GM12878 (cell line): ENCODE results near the gene ANKRD31. TPM values are rescaled to one million over a fixed set of nuclear protein-coding genes. Genes with fewer than 3 reads are reported as not detected.
"Not testable (repeated sequence)": the region's sequence is repeated elsewhere in the genome, so short reads cannot be mapped to it uniquely, and the experiment has no call there.

Experiments
- ATAC-seq: fragments of 200-7000 bp; cut with Tn5 transposase; 3 replicates; pipeline ENCODE4 v1.9.1; 2020; ENCODE audit warnings: mild to moderate bottlenecking, moderate library complexity
- BruUV-seq: library from RNA; stranded (reverse); fragments of 400-500 nt; replicated peaks from 2 replicates; lab custom pipeline; 2021; lab: Mats Ljungman, UMichigan
- CTCF ChIA-PET: fragments of 300-600 bp; sonication (Branson Sonifier 250); formaldehyde crosslinking; extraction: SDS; loops from one replicate; lab custom pipeline; 2021; ENCODE audit warnings: inconsistent platforms; lab: Yijun Ruan, JAX
- POLR2A ChIA-PET: fragments of 350-600 bp; formaldehyde crosslinking; extraction: SDS; loops from one replicate; lab custom pipeline; 2021; ENCODE audit warnings: inconsistent platforms; lab: Charles Lee
- RAD21 ChIA-PET: fragments of 300-600 bp; sonication (Branson Sonifier 250); formaldehyde crosslinking; loops from one replicate; lab custom pipeline; 2023; ENCODE audit warnings: antibody characterized with exemption; ENCODE audit not compliant: unreplicated experiment; lab: Charles Lee
- SMC1A ChIA-PET: fragments of 300-600 bp; sonication (Branson Sonifier 250); formaldehyde crosslinking; loops from one replicate; lab custom pipeline; 2023; ENCODE audit not compliant: unreplicated experiment, uncharacterized antibody; lab: Charles Lee
- DNase-seq: peaks from one replicate; pipeline ENCODE4 v3.0.0-alpha.2; 2011; ENCODE audit warnings: low read depth, low spot score
- FAIRE-seq: peaks from 3 replicates; lab custom pipeline; 2011; peaks lifted over from hg19 to GRCh38; lab: Jason Lieb, UNC
- H2AFZ ChIP-seq: 2 replicates; pipeline ENCODE4 v1.6.0; 2011; ENCODE audit warnings: low read depth, low read length, control low read depth; ENCODE audit not compliant: control insufficient read depth
- H3K27ac ChIP-seq: 2 replicates; pipeline ENCODE4 v1.5.1; 2011; ENCODE audit warnings: control low read depth; ENCODE audit not compliant: control insufficient read depth, insufficient read depth
- H3K27me3 ChIP-seq, 2 experiments: replicated peaks in 1 of 2; 2 replicates each; pipeline versions ENCODE4 v1.6.0 to v1.6.1; 2011; ENCODE audit warnings: low read length in 1 of 2; ENCODE audit not compliant: control insufficient read depth in 2 of 2, insufficient read depth in 2 of 2
- H3K36me3 ChIP-seq, 2 experiments: 2 replicates each; pipeline ENCODE4 v1.5.1; 2011; ENCODE audit warnings: low read length in 1 of 2; ENCODE audit not compliant: control insufficient read depth in 2 of 2, insufficient read depth in 2 of 2
- H3K4me1 ChIP-seq: 2 replicates; pipeline ENCODE4 v1.6.1; 2011; ENCODE audit warnings: mild to moderate bottlenecking, low read length, moderate library complexity, mixed read lengths; ENCODE audit not compliant: control insufficient read depth, insufficient read depth
- H3K4me2 ChIP-seq: 2 replicates; pipeline ENCODE4 v1.6.0; 2011; ENCODE audit warnings: control low read depth; ENCODE audit not compliant: control insufficient read depth, insufficient read depth
- H3K4me3 ChIP-seq: fragments of 200-600 bp; sonication (generic); 2 replicates; pipeline ENCODE4 v1.5.1; 2016
- H3K79me2 ChIP-seq: 2 replicates; pipeline ENCODE4 v1.6.0; 2011; ENCODE audit warnings: low read length; ENCODE audit not compliant: control insufficient read depth, insufficient read depth
- H3K9ac ChIP-seq: 2 replicates; pipeline ENCODE4 v1.8.0; 2011; ENCODE audit warnings: low read length, control low read depth, mixed read lengths; ENCODE audit not compliant: control insufficient read depth, insufficient read depth
- H3K9me3 ChIP-seq: replicated peaks from 3 replicates; pipeline ENCODE4 v1.5.1; 2011; ENCODE audit warnings: mild to moderate bottlenecking, low read length; ENCODE audit not compliant: control insufficient read depth, insufficient read depth
- H4K20me1 ChIP-seq: 2 replicates; pipeline ENCODE4 v1.6.0; 2011; ENCODE audit not compliant: control insufficient read depth, insufficient read depth
- SMAD1 ChIP-seq: fragments of 450-650 bp; IDR thresholded peaks from 2 replicates; pipeline ENCODE4 v1.6.1; 2018; ENCODE audit warnings: mild to moderate bottlenecking, low read depth; ENCODE audit not compliant: partially characterized antibody
- WGBS: methylation state at CpG from one replicate; pipeline ENCODE4 v1.1.6; 2016; ENCODE audit warnings: low lambda C conversion rate; ENCODE audit not compliant: insufficient replicate concordance, insufficient coverage; ENCODE audit errors: missing lambda C conversion rate; 5-methylcytosine and 5-hydroxymethylcytosine counted together
- in situ Hi-C: fragments of 300-500 bp; cut with MboI; formaldehyde crosslinking; loops from 9 replicates; pipeline ENCODE4 v1.14.3; 2018; ENCODE audit warnings: mixed read lengths
- intact Hi-C: fragments of 100-400 bp; cut with micrococcal nuclease; formaldehyde crosslinking; loops from one replicate; pipeline ENCODE4 v1.14.2; 2022; ENCODE audit not compliant: unreplicated experiment
- polyA plus RNA-seq, 11 experiments: library from polyadenylated mRNA; depleted of rRNA in 4 of 11; unstranded in 6 of 11; stranded (reverse) in 5 of 11; fragments of >200 nt; fragmentation: Nextera tagmentation in 4 of 11; fragmentation: Illumina TruSeq in 1 of 11; extraction: Ambion mirVana in 4 of 11; extraction: Trizol in 1 of 11; gene quantifications; 1 replicate in 1 of 11; 2 replicates in 10 of 11; pipeline versions ENCODE4 v1.2.1 to v1.2.3, GENCODE V29; 2011 to 2016; ENCODE audit warnings: inconsistent platforms in 2 of 11, missing spikeins in 2 of 11, low read depth in 1 of 11
- total RNA-seq, 4 experiments: library from RNA; depleted of rRNA in 3 of 4; stranded (reverse); fragments of >200 nt in 3 of 4; fragmentation: Illumina TruSeq in 1 of 4; extraction: Trizol in 1 of 4; gene quantifications; 2 replicates each; pipeline versions ENCODE4 v1.2.1 to v1.2.3, GENCODE V29; 2013 to 2021

Gene ANKRD31
- total and polyA plus RNA-seq, 10 of the 15 experiments (the other 5 are each of a cell fraction or from before 2014, with no cell fraction given), result under 0.01 to 0.10 (median 0.04) TPM; not detected in 3

- H3K27me3 ChIP-seq, result no peaks in the 10 kb centered on the region
- ATAC-seq (no peak), DNase-seq (no peak), FAIRE-seq (no peak)
- H3K4me2 ChIP-seq, result no peak overlapping the region
- no peak overlapping the region for H3K27ac ChIP-seq
- ChIA-PET CTCF (interaction anchor here (1.4 kb wide), 1 partner anchor 23 kb away, joined by 9 read pairs; no protein-coding TSS in a partner anchor), POLR2A (no interaction called here), SMC1A (no interaction called here), RAD21 (no interaction called here)
- no peak overlapping the region for H3K9ac ChIP-seq
- WGBS, result 23% methylated on average over 2 of the region's 2 CpGs
- H3K9me3 ChIP-seq, result no peaks in the 10 kb centered on the region; the same call in 2 of the 3 replicates
- intact Hi-C loops, result no loop called here
- H3K4me3 ChIP-seq, result no peak overlapping the region
- H2AFZ ChIP-seq, result no peak overlapping the region
- H3K79me2 ChIP-seq, result no peaks in the 10 kb centered on the region
- H3K4me1 ChIP-seq, result no peaks in the 10 kb centered on the region
- H3K36me3 ChIP-seq, result no peaks in the 10 kb centered on the region
- no peak for TF ChIP-seq SMAD1
- TF ChIP-seq, all 136 proteins: peak for 0
- in situ Hi-C loops, result loop anchor here (10.0 kb wide), 1 partner anchor 336 kb away; no protein-coding TSS in a partner anchor
- no peaks in the 10 kb centered on the region for H4K20me1 ChIP-seq
- no TSS peak for BruUV-seq
Measured at GRCh38 chr5:75260708-75261107, 24.0 kb upstream of the ANKRD31 start.

DNA sequence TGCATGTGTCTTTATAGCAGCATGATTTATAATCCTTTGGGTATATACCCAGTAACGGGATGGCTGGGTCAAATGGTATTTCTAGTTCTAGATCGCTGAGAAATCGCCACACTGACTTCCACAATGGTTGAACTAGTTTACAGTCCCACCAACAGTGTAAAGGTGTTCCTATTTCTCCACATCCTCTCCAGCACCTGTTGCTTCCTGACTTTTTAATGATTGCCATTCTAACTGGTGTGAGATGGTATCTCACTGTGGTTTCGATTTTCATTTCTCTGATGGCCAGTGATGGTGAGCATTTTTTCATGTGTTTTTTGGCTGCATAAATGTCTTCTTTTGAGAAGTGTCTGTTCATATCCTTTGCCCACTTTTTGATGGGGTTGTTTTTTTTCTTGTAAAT, 13.8 kb upstream of the ANKRD31 start:
- H3K79me2 ChIP-seq, DNase-seq, SMC1A ChIA-PET, ATAC-seq, FAIRE-seq, H2AFZ ChIP-seq, H4K20me1 ChIP-seq, H3K9ac ChIP-seq, in situ Hi-C loops, H3K4me3 ChIP-seq, POLR2A ChIA-PET, intact Hi-C loops, CTCF ChIA-PET, H3K9me3 ChIP-seq, BruUV-seq, H3K4me1 ChIP-seq, H3K36me3 ChIP-seq, H3K4me2 ChIP-seq, H3K27ac ChIP-seq, RAD21 ChIA-PET, H3K27me3 ChIP-seq: not testable (repeated sequence)
- 47% methylated on average over 4 of the region's 4 CpGs for WGBS
